ENCODE measurements around the gene CREG2.

CREG2 gene

DNA sequence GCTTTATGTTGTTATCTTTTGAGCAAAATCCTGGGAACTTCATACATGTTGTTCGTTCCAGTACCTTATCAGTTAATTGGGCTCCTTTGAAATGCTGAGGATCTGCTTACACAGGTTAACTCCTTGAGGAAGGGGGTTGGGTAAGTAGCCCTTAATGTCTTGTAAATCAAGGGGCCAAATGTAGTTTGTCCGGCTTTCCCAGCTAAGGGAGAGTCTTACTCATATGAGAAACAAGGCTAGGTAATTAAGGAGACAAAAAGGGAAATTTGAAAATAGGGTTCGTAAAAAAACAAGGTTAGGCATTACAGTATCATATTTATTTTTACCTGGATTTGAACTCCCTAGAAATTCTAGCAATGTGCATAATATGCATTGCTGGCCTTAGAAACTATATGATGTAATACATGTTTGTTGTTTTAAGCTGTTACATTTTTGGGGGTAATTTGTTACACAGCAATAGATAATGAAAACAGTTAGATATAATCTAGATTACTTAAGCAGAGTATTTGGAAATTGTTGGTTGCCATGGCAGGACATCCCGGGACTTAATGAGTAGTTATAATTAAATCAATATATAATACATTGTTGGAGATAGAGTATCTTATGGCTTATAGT lies 47.9 kb downstream of the CREG2 start:
- TF ChIP-seq PPARA (CRISPR knock-in tag; IDR thresholded peaks at IDR 0.05; ENCODE audit: borderline replicate concordance) (no peak), ISL1 (CRISPR knock-in tag; IDR thresholded peaks at IDR 0.05) (no peak), TOX (CRISPR knock-in tag; IDR thresholded peaks at IDR 0.05; ENCODE audit: borderline replicate concordance) (no peak), BACH2 (CRISPR knock-in tag; IDR thresholded peaks at IDR 0.05; ENCODE audit: borderline replicate concordance) (no peak), TCF4 (CRISPR knock-in tag; IDR thresholded peaks at IDR 0.05; ENCODE audit: borderline replicate concordance) (no peak), ZFP30 (CRISPR knock-in tag; IDR thresholded peaks at IDR 0.05) (no peak), ZNF70 (CRISPR knock-in tag; IDR thresholded peaks at IDR 0.05) (no peak), SNAI2 (CRISPR knock-in tag; IDR thresholded peaks at IDR 0.05) (no peak), ZFP3 (CRISPR knock-in tag; IDR thresholded peaks at IDR 0.05) (no peak)
- TF ChIP-seq, protein P1, sequence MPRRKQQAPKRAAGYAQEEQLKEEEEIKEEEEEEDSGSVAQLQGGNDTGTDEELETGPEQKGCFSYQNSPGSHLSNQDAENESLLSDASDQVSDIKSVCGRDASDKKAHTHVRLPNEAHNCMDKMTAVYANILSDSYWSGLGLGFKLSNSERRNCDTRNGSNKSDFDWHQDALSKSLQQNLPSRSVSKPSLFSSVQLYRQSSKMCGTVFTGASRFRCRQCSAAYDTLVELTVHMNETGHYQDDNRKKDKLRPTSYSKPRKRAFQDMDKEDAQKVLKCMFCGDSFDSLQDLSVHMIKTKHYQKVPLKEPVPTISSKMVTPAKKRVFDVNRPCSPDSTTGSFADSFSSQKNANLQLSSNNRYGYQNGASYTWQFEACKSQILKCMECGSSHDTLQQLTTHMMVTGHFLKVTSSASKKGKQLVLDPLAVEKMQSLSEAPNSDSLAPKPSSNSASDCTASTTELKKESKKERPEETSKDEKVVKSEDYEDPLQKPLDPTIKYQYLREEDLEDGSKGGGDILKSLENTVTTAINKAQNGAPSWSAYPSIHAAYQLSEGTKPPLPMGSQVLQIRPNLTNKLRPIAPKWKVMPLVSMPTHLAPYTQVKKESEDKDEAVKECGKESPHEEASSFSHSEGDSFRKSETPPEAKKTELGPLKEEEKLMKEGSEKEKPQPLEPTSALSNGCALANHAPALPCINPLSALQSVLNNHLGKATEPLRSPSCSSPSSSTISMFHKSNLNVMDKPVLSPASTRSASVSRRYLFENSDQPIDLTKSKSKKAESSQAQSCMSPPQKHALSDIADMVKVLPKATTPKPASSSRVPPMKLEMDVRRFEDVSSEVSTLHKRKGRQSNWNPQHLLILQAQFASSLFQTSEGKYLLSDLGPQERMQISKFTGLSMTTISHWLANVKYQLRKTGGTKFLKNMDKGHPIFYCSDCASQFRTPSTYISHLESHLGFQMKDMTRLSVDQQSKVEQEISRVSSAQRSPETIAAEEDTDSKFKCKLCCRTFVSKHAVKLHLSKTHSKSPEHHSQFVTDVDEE (CRISPR knock-in tag; IDR thresholded peaks at IDR 0.05), result no peak
- TF ChIP-seq, protein P2, sequence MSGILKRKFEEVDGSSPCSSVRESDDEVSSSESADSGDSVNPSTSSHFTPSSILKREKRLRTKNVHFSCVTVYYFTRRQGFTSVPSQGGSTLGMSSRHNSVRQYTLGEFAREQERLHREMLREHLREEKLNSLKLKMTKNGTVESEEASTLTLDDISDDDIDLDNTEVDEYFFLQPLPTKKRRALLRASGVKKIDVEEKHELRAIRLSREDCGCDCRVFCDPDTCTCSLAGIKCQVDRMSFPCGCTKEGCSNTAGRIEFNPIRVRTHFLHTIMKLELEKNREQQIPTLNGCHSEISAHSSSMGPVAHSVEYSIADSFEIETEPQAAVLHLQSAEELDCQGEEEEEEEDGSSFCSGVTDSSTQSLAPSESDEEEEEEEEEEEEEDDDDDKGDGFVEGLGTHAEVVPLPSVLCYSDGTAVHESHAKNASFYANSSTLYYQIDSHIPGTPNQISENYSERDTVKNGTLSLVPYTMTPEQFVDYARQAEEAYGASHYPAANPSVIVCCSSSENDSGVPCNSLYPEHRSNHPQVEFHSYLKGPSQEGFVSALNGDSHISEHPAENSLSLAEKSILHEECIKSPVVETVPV (CRISPR knock-in tag; IDR thresholded peaks at IDR 0.05), result no peak
- TF ChIP-seq, protein P3, sequence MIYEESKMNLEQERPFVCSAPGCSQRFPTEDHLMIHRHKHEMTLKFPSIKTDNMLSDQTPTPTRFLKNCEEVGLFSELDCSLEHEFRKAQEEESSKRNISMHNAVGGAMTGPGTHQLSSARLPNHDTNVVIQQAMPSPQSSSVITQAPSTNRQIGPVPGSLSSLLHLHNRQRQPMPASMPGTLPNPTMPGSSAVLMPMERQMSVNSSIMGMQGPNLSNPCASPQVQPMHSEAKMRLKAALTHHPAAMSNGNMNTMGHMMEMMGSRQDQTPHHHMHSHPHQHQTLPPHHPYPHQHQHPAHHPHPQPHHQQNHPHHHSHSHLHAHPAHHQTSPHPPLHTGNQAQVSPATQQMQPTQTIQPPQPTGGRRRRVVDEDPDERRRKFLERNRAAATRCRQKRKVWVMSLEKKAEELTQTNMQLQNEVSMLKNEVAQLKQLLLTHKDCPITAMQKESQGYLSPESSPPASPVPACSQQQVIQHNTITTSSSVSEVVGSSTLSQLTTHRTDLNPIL (CRISPR knock-in tag; IDR thresholded peaks at IDR 0.05; ENCODE audit: low read depth), result no peak
- TF ChIP-seq, protein P4, sequence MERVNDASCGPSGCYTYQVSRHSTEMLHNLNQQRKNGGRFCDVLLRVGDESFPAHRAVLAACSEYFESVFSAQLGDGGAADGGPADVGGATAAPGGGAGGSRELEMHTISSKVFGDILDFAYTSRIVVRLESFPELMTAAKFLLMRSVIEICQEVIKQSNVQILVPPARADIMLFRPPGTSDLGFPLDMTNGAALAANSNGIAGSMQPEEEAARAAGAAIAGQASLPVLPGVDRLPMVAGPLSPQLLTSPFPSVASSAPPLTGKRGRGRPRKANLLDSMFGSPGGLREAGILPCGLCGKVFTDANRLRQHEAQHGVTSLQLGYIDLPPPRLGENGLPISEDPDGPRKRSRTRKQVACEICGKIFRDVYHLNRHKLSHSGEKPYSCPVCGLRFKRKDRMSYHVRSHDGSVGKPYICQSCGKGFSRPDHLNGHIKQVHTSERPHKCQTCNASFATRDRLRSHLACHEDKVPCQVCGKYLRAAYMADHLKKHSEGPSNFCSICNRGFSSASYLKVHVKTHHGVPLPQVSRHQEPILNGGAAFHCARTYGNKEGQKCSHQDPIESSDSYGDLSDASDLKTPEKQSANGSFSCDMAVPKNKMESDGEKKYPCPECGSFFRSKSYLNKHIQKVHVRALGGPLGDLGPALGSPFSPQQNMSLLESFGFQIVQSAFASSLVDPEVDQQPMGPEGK (CRISPR knock-in tag; IDR thresholded peaks at IDR 0.05; ENCODE audit: borderline replicate concordance), result no peak
- TF ChIP-seq, protein P5, sequence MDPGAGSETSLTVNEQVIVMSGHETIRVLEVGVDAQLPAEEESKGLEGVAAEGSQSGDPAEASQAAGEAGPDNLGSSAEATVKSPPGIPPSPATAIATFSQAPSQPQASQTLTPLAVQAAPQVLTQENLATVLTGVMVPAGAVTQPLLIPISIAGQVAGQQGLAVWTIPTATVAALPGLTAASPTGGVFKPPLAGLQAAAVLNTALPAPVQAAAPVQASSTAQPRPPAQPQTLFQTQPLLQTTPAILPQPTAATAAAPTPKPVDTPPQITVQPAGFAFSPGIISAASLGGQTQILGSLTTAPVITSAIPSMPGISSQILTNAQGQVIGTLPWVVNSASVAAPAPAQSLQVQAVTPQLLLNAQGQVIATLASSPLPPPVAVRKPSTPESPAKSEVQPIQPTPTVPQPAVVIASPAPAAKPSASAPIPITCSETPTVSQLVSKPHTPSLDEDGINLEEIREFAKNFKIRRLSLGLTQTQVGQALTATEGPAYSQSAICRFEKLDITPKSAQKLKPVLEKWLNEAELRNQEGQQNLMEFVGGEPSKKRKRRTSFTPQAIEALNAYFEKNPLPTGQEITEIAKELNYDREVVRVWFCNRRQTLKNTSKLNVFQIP (CRISPR knock-in tag; IDR thresholded peaks at IDR 0.05; ENCODE audit: borderline replicate concordance, low read depth), result no peak
- no peak for ATAC-seq

DNA sequence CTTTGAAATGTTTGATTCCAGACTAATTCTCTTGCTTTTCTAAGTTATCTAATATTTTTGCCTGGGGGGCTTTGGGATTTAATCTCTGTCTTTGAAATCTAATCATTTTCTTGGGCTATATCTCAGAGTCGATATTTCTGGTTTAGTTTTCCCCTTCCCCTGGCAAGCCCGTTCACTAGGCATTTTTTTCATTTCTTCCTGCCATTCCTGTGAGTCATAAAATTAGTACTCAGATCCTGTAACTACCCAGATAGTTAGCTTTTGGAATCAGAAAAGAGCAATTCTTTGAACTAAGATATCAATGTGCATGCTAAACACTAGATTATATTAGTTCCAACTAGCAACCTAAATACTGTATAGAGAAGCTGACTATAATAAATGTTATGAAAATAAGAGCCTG lies 49.4 kb downstream of the CREG2 start:
- no peak for TF ChIP-seq TOX (CRISPR knock-in tag; IDR thresholded peaks at IDR 0.05; ENCODE audit: borderline replicate concordance)
- TF ChIP-seq, protein P5 (CRISPR knock-in tag; IDR thresholded peaks at IDR 0.05; ENCODE audit: borderline replicate concordance, low read depth), result no peak
- TF ChIP-seq SNAI2 (CRISPR knock-in tag; IDR thresholded peaks at IDR 0.05), result no peak
- TF ChIP-seq, protein P1 (CRISPR knock-in tag; IDR thresholded peaks at IDR 0.05), result no peak
- TF ChIP-seq BACH2 (CRISPR knock-in tag; IDR thresholded peaks at IDR 0.05; ENCODE audit: borderline replicate concordance), result no peak
- no peak for TF ChIP-seq ZFP30 (CRISPR knock-in tag; IDR thresholded peaks at IDR 0.05)
- TF ChIP-seq GLIS3 (CRISPR knock-in tag; IDR thresholded peaks at IDR 0.05), result no peak
- peak; percentile 60; the same call in 1 of the 2 replicates for TF ChIP-seq ZNF8 (CRISPR knock-in tag; IDR thresholded peaks at IDR 0.05)
- peak; percentile 70 for ATAC-seq

All from SK-N-SH treated with all-trans-retinoic acid at 6 μM for 48 hours (cell line).